HL-60 (cell line): ENCODE data around the gene SEZ6L2.

Source experiments
- DNase-seq, 2 experiments: peaks; one replicate each; pipeline ENCODE4 v3.0.0-alpha.2; 2010 to 2020; ENCODE audit warnings: low read depth in 1 of 2, low spot score in 1 of 2
- H3K27ac ChIP-seq: fragments of 250-450 bp; sonication (Bioruptor Pico); replicated peaks from 2 replicates; pipeline ENCODE4 v1.5.1; 2020; ENCODE audit warnings: mild to moderate bottlenecking, moderate library complexity
- H3K27me3 ChIP-seq: fragments of 250-450 bp; sonication (Bioruptor Pico); 2 replicates; pipeline ENCODE4 v1.5.1; 2021; ENCODE audit warnings: mild to moderate bottlenecking, moderate library complexity; ENCODE audit not compliant: insufficient read depth, poor library complexity, severe bottlenecking
- H3K4me3 ChIP-seq: replicated peaks from 2 replicates; pipeline ENCODE4 v1.5.1; 2011; ENCODE audit warnings: mild to moderate bottlenecking, control low read depth, low read length; ENCODE audit not compliant: insufficient read depth
- GABPA ChIP-seq: IDR thresholded peaks from 2 replicates; pipeline ENCODE4 v1.6.1; 2012; ENCODE audit warnings: low read depth
- POLR2AphosphoS5 ChIP-seq: IDR thresholded peaks from 2 replicates; pipeline ENCODE4 v1.6.1; 2012; ENCODE audit warnings: low read depth
- SPI1 ChIP-seq: IDR thresholded peaks from 2 replicates; pipeline ENCODE4 v1.6.1; 2012; ENCODE audit warnings: low read depth, mild to moderate bottlenecking, borderline replicate concordance
- TF ChIP-seq, protein P1 (sequence below): IDR thresholded peaks from one replicate; pipeline ENCODE4 v1.5.1; 2011; ENCODE audit warnings: low read length, control low read depth, inconsistent platforms; ENCODE audit not compliant: insufficient read depth
- TF ChIP-seq, protein P2 (sequence below): IDR thresholded peaks from 2 replicates; pipeline ENCODE4 v1.6.1; 2012; ENCODE audit warnings: low read depth; ENCODE audit not compliant: insufficient replicate concordance

SEZ6L2 gene

DNA sequence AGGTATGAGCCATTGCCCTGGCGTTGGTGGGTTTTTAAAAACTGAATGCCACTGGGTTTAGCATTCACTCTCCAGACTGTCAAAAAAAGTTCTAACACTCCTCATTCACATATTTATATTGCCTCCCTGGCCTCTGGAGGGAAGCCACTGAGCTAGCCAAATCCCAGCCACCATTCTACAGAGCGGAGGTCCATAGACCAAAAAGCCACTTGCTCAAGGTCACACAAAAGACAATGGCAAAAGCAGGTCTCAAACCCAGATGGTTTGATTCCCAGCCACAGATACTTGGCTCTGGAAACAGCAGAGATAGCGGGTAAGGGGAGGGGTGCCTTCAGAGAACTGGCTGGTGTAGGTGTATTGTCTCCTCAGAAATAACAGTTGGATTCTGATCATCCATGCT, 18.3 kb downstream of the SEZ6L2 start:
- Histone ChIP-seq H3K27ac (no peak overlapping the region), H3K27me3 (peaks cover 12% of the 10 kb centered on the region), H3K4me3 (no peak overlapping the region)
- DNase-seq: no peak
- TF ChIP-seq, protein P1, sequence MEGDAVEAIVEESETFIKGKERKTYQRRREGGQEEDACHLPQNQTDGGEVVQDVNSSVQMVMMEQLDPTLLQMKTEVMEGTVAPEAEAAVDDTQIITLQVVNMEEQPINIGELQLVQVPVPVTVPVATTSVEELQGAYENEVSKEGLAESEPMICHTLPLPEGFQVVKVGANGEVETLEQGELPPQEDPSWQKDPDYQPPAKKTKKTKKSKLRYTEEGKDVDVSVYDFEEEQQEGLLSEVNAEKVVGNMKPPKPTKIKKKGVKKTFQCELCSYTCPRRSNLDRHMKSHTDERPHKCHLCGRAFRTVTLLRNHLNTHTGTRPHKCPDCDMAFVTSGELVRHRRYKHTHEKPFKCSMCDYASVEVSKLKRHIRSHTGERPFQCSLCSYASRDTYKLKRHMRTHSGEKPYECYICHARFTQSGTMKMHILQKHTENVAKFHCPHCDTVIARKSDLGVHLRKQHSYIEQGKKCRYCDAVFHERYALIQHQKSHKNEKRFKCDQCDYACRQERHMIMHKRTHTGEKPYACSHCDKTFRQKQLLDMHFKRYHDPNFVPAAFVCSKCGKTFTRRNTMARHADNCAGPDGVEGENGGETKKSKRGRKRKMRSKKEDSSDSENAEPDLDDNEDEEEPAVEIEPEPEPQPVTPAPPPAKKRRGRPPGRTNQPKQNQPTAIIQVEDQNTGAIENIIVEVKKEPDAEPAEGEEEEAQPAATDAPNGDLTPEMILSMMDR: no peak
- TF ChIP-seq SPI1 (no peak), POLR2AphosphoS5 (no peak)
- TF ChIP-seq, protein P2, sequence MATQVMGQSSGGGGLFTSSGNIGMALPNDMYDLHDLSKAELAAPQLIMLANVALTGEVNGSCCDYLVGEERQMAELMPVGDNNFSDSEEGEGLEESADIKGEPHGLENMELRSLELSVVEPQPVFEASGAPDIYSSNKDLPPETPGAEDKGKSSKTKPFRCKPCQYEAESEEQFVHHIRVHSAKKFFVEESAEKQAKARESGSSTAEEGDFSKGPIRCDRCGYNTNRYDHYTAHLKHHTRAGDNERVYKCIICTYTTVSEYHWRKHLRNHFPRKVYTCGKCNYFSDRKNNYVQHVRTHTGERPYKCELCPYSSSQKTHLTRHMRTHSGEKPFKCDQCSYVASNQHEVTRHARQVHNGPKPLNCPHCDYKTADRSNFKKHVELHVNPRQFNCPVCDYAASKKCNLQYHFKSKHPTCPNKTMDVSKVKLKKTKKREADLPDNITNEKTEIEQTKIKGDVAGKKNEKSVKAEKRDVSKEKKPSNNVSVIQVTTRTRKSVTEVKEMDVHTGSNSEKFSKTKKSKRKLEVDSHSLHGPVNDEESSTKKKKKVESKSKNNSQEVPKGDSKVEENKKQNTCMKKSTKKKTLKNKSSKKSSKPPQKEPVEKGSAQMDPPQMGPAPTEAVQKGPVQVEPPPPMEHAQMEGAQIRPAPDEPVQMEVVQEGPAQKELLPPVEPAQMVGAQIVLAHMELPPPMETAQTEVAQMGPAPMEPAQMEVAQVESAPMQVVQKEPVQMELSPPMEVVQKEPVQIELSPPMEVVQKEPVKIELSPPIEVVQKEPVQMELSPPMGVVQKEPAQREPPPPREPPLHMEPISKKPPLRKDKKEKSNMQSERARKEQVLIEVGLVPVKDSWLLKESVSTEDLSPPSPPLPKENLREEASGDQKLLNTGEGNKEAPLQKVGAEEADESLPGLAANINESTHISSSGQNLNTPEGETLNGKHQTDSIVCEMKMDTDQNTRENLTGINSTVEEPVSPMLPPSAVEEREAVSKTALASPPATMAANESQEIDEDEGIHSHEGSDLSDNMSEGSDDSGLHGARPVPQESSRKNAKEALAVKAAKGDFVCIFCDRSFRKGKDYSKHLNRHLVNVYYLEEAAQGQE: no peak

DNA sequence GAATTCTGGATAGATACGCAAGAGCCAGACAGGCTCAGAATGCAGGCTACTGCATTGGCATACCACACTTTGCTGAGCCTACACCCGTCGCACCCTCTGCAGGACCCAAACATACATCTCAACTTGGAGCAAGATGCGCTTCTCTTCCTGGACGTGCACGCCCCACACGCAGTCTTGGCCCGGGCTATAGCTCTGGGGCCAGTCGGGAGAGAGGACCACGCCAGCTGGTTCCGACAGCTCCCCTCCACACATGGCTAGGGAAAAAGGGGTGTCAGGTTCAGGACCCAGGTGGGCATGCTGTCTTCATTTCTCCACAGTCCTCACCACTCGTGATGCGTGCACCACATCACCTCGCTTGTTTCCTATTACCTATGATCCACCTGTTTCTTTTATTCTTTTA, 21.2 kb downstream of the SEZ6L2 start:
- DNase-seq: no peak
- H3K4me3 ChIP-seq: no peak overlapping the region
- no peak for TF ChIP-seq POLR2AphosphoS5
- TF ChIP-seq GABPA: no peak
- TF ChIP-seq, protein P2: no peak
- no peak for TF ChIP-seq SPI1
- TF ChIP-seq, protein P1: no peak
- H3K27me3 ChIP-seq: peaks cover 18% of the 10 kb centered on the region
- H3K27ac ChIP-seq: no peak overlapping the region

DNA sequence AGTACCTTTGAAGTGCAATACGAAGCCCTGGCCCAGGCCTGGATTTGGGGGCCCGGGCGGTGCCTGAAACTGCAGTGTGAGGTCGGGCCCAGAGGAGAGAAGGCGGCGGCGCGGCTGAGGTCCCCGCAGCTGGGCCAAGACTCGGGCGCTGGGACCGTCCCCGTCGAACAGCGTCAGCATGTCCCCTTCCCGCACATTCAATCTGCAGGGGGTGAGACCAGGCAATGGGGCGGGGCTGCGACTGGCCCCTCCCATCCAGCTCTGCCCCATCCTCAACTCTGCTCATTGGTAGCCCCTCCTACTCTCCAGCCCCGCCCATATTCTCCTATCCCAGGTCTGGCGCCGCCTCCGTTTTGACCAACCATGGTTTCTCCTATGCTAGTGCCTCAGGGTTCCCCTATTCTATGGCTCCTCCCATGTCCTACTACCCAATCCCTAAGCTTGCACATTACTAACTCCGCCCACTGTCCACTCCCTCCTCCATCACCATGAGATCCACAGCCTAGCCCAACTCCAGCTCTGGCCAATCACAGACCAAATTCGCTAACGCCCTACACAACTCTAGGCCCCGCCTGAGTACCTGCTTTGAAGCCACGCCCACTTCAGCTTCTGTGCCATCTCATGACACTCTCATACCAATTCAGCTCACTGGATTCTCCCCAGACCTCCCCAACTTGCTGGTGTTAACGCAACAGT, 21.9 kb downstream of the SEZ6L2 start:
- Histone ChIP-seq H3K27me3 (peaks cover 18% of the 10 kb centered on the region), H3K4me3 (no peak overlapping the region), H3K27ac (no peak overlapping the region)
- DNase-seq: peak in 1 of 2 experiments; percentile 19
- TF ChIP-seq GABPA (no peak), POLR2AphosphoS5 (no peak), SPI1 (no peak)
- TF ChIP-seq, protein P1: no peak
- TF ChIP-seq, protein P2: no peak
